ENCODE measurements around the gene WIZ.

The WIZ gene

DNA sequence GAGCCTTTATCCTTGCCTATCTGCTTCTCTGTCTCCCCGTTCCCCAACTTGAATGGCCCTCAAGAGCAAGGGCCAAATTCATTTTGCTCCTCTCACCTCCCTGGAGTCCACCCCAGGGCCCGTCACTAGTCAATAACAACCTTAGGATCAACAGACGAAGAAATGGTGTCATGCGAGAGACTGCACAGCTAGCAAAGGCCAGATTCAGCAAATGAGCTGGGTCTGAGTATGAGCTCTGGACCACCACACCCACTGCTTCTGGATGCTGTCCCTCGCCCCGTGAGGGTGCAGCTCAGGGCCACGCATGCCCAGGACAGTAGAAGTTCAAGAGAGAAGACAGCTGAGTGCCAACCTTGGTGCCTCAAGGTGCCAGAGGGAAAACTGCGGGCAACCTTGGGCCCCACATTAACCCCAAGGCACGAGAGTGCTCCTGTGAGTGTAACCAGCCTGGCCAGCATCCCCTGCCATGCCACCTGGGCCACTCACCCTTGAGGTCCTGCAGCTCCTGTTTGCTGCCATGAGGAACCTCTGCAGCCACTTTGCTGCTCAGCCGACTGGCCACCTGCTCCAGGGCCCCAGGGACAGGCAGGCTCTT is 19.1 kb downstream of the WIZ start:
- Histone ChIP-seq H3K23ac (ENCODE audit: low read length) (peak overlapping the region; percentile 89), H3K56ac (ENCODE audit: low read length) (peak overlapping the region; percentile 15), H3K4me2 (ENCODE audit: low read length) (no peak overlapping the region), H3K27me3 (ENCODE audit: insufficient read depth, low read length, poor library complexity) (no peaks in the 10 kb centered on the region), H2BK15ac (replicated peaks; ENCODE audit: low read depth) (no peak overlapping the region), H4K5ac (ENCODE audit: low read length) (no peak overlapping the region), H2BK5ac (ENCODE audit: low read length) (no peak overlapping the region), H3K9ac (ENCODE audit: low read length) (no peak overlapping the region), H2AK5ac (ENCODE audit: low read length) (no peak overlapping the region), H3K4me3 (ENCODE audit: low read length) (no peak overlapping the region), H3K4me1 (ENCODE audit: control insufficient read depth, low read depth, low read length) (peaks cover 5% of the 10 kb centered on the region), H3K79me2 (ENCODE audit: control insufficient read depth, insufficient read depth, low read length) (peaks cover 25% of the 10 kb centered on the region), H3K79me1 (ENCODE audit: low read length) (peaks cover 17% of the 10 kb centered on the region), H2BK120ac (ENCODE audit: low read depth, low read length) (no peak overlapping the region), H3K36me3 (ENCODE audit: control insufficient read depth, insufficient read depth, low read length) (peaks cover 8% of the 10 kb centered on the region), H4K8ac (ENCODE audit: low read depth, low read length) (no peak overlapping the region), H3K4ac (ENCODE audit: low read depth, low read length) (no peak overlapping the region), H3K27ac (ENCODE audit: low read depth, low read length) (no peak overlapping the region), H3K18ac (ENCODE audit: low read length) (no peak overlapping the region)
- WGBS (ENCODE audit: extremely low coverage, insufficient coverage, low lambda C conversion rate): no CpG with 5 or more reads among the region's 10 CpGs
- no peak for DNase-seq

DNA sequence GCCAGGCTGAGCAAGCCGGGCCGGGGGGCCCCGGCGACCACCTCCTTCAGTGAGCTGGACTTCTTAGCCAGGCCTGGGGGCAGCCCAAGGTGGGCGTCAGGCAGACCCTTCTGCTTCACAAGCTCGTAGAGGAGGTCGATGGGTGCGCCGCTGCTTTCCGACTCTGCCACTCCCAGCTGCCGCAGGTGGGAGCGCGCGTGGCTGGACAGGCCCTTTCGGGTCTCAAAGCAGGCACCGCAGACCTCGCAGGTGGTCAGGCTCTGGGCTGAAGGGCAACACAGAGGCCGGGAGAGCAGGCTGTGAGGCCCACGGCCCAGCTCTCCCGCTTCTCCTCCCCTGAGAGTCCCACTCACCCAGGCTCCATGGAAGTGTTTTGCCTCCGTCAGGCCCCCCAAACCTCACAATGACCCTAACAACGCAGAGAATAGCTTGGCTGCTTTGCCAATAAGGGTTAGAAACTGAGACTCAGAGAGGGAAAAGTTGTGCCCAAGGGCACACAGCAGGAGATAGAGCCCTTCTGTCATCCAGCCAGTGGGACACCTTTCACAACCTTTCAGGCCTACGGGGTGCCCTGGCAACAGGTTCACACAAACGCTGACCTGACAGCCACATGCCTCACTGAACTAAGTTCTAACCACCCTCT is 19.8 kb downstream of the WIZ start:
- Histone ChIP-seq H3K79me2 (ENCODE audit: control insufficient read depth, insufficient read depth, low read length) (peaks cover 25% of the 10 kb centered on the region), H3K4me3 (ENCODE audit: low read length) (no peak overlapping the region), H3K18ac (ENCODE audit: low read length) (no peak overlapping the region), H3K27ac (ENCODE audit: low read depth, low read length) (no peak overlapping the region), H4K5ac (ENCODE audit: low read length) (no peak overlapping the region), H3K56ac (ENCODE audit: low read length) (no peak overlapping the region), H3K27me3 (ENCODE audit: insufficient read depth, low read length, poor library complexity) (no peaks in the 10 kb centered on the region), H3K23ac (ENCODE audit: low read length) (no peak overlapping the region), H3K9ac (ENCODE audit: low read length) (no peak overlapping the region), H4K8ac (ENCODE audit: low read depth, low read length) (no peak overlapping the region), H3K4me1 (ENCODE audit: control insufficient read depth, low read depth, low read length) (peaks cover 5% of the 10 kb centered on the region), H3K4ac (ENCODE audit: low read depth, low read length) (no peak overlapping the region), H2BK120ac (ENCODE audit: low read depth, low read length) (no peak overlapping the region), H2BK5ac (ENCODE audit: low read length) (no peak overlapping the region), H2AK5ac (ENCODE audit: low read length) (no peak overlapping the region), H2BK15ac (replicated peaks; ENCODE audit: low read depth) (no peak overlapping the region), H3K36me3 (ENCODE audit: control insufficient read depth, insufficient read depth, low read length) (peaks cover 10% of the 10 kb centered on the region), H3K4me2 (ENCODE audit: low read length) (no peak overlapping the region), H3K79me1 (ENCODE audit: low read length) (peaks cover 17% of the 10 kb centered on the region)
- WGBS (ENCODE audit: extremely low coverage, insufficient coverage, low lambda C conversion rate): no CpG with 5 or more reads among the region's 24 CpGs
- no peak for DNase-seq

DNA sequence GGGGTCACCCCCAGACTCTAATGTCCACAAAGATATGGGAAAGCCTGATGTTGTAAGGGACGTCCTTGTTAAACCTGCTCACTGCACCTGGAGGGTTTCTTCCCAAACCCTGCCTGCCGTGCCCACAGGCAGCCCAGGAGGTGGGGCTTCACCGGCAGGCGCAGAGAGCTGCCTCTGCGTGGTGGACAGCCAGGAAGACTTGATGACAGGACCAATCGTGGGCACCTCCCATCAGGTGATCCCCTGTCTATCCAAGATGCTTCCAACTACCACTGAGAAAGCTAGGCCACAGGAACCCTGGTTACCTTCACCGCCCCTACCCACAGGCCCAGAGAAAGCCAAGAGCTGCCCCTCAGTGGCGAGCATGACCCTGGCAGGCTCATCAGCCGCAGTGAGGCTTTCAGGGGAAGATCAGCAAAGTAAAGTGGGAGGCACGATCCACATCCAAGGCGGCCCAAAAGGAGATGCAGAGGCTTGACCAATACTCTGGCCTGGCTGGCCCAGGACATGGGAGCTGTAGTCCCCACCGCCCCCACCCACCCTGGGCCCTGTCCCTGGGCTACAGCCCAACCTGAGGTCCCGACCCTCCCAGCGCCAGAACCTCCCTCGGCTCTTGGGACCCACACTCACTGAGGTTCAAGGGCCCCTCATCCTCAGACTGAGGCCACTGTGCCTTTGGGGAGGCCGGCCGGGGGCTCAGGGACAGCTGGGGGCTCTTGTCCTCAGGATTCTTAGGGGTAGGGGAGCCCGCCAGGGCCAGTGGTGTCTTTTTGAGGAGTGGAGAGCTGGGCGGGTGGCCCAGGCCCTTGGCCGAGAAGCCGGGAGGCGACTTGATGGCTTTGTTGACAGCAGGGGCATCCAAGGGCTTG is 20.6 kb downstream of the WIZ start:
- H3K79me1 ChIP-seq (ENCODE audit: low read length): peaks cover 17% of the 10 kb centered on the region
- peaks cover 5% of the 10 kb centered on the region for H3K4me1 ChIP-seq (ENCODE audit: control insufficient read depth, low read depth, low read length)
- no peak overlapping the region for H3K4ac ChIP-seq (ENCODE audit: low read depth, low read length)
- no peak overlapping the region for H3K23ac ChIP-seq (ENCODE audit: low read length)
- no peak overlapping the region for H2BK120ac ChIP-seq (ENCODE audit: low read depth, low read length)
- no peak overlapping the region for H4K8ac ChIP-seq (ENCODE audit: low read depth, low read length)
- H3K56ac ChIP-seq (ENCODE audit: low read length): no peak overlapping the region
- H3K4me3 ChIP-seq (ENCODE audit: low read length): no peak overlapping the region
- H3K79me2 ChIP-seq (ENCODE audit: control insufficient read depth, insufficient read depth, low read length): peaks cover 25% of the 10 kb centered on the region
- H3K9ac ChIP-seq (ENCODE audit: low read length): no peak overlapping the region
- no peak overlapping the region for H3K27ac ChIP-seq (ENCODE audit: low read depth, low read length)
- H2AK5ac ChIP-seq (ENCODE audit: low read length): no peak overlapping the region
- no peak overlapping the region for H2BK5ac ChIP-seq (ENCODE audit: low read length)
- no CpG with 5 or more reads among the region's 22 CpGs for WGBS (ENCODE audit: extremely low coverage, insufficient coverage, low lambda C conversion rate)
- H3K18ac ChIP-seq (ENCODE audit: low read length): no peak overlapping the region
- H2BK15ac ChIP-seq (replicated peaks; ENCODE audit: low read depth): no peak overlapping the region
- H4K5ac ChIP-seq (ENCODE audit: low read length): no peak overlapping the region
- no peaks in the 10 kb centered on the region for H3K27me3 ChIP-seq (ENCODE audit: insufficient read depth, low read length, poor library complexity)
- H3K36me3 ChIP-seq (ENCODE audit: control insufficient read depth, insufficient read depth, low read length): peaks cover 10% of the 10 kb centered on the region
- DNase-seq: no peak
- H3K4me2 ChIP-seq (ENCODE audit: low read length): no peak overlapping the region

DNA sequence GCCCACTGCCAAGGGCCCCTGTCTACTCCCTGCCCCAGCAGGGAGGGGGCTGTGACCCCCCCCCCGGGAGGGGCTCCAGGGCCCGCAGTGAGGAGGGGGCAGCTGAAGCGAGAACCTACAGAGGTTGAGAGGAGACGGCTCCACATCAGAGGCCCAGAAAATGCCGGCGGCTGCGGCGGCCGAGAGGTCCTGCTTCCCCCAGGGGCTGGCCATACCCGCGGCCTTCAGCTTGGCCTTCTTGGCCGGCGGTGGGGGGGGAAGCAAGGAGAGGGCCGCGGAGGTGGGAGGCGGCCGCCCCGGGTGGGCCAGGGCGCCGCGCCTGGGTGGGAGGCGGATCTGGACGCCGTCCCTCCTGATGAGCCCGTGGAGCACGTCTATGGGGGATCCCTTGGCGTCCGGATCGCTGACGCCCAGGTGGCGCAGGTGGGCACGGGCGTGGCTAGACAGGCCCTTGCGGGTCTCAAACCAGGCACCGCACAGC is 21.7 kb downstream of the WIZ start:
- no peak overlapping the region for H3K9ac ChIP-seq (ENCODE audit: low read length)
- peaks cover 25% of the 10 kb centered on the region for H3K79me2 ChIP-seq (ENCODE audit: control insufficient read depth, insufficient read depth, low read length)
- H3K4me1 ChIP-seq (ENCODE audit: control insufficient read depth, low read depth, low read length): peaks cover 5% of the 10 kb centered on the region
- peaks cover 14% of the 10 kb centered on the region for H3K36me3 ChIP-seq (ENCODE audit: control insufficient read depth, insufficient read depth, low read length)
- H3K79me1 ChIP-seq (ENCODE audit: low read length): peaks cover 17% of the 10 kb centered on the region
- no CpG with 5 or more reads among the region's 35 CpGs for WGBS (ENCODE audit: extremely low coverage, insufficient coverage, low lambda C conversion rate)
- H2BK5ac ChIP-seq (ENCODE audit: low read length): no peak overlapping the region
- no peak for DNase-seq
- no peak overlapping the region for H4K5ac ChIP-seq (ENCODE audit: low read length)
- no peak overlapping the region for H2BK15ac ChIP-seq (replicated peaks; ENCODE audit: low read depth)
- no peak overlapping the region for H3K4me3 ChIP-seq (ENCODE audit: low read length)
- H3K18ac ChIP-seq (ENCODE audit: low read length): no peak overlapping the region
- no peak overlapping the region for H3K56ac ChIP-seq (ENCODE audit: low read length)
- H2AK5ac ChIP-seq (ENCODE audit: low read length): no peak overlapping the region
- no peak overlapping the region for H4K8ac ChIP-seq (ENCODE audit: low read depth, low read length)
- H3K27ac ChIP-seq (ENCODE audit: low read depth, low read length): no peak overlapping the region
- no peaks in the 10 kb centered on the region for H3K27me3 ChIP-seq (ENCODE audit: insufficient read depth, low read length, poor library complexity)
- no peak overlapping the region for H3K23ac ChIP-seq (ENCODE audit: low read length)
- H2BK120ac ChIP-seq (ENCODE audit: low read depth, low read length): no peak overlapping the region
- no peak overlapping the region for H3K4me2 ChIP-seq (ENCODE audit: low read length)
- H3K4ac ChIP-seq (ENCODE audit: low read depth, low read length): no peak overlapping the region

DNA sequence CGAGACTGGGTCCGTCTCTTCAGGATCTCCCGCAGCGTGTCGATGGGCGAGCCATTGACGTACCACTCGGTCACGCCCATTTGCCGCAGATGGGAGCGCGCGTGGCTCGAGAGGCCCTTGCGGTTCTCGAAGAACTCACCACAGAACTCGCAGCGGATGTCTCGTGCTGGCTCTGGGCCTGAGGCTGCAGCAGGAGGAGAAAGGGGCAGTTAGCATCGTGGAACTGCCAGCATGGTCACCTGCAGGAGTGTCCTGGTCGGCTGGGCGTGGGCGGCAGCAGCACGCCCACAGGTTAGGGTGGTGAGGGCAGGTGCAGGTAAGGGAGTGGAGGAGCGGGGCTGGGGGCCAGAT is 22.4 kb downstream of the WIZ start:
- Histone ChIP-seq H2BK15ac (replicated peaks; ENCODE audit: low read depth) (no peak overlapping the region), H3K4me3 (ENCODE audit: low read length) (no peak overlapping the region), H3K23ac (ENCODE audit: low read length) (no peak overlapping the region), H3K79me1 (ENCODE audit: low read length) (peaks cover 17% of the 10 kb centered on the region), H3K79me2 (ENCODE audit: control insufficient read depth, insufficient read depth, low read length) (peaks cover 25% of the 10 kb centered on the region), H4K5ac (ENCODE audit: low read length) (no peak overlapping the region), H3K36me3 (ENCODE audit: control insufficient read depth, insufficient read depth, low read length) (peaks cover 16% of the 10 kb centered on the region), H2BK120ac (ENCODE audit: low read depth, low read length) (no peak overlapping the region), H3K4me2 (ENCODE audit: low read length) (no peak overlapping the region), H3K27ac (ENCODE audit: low read depth, low read length) (no peak overlapping the region), H3K27me3 (ENCODE audit: insufficient read depth, low read length, poor library complexity) (no peaks in the 10 kb centered on the region), H3K18ac (ENCODE audit: low read length) (no peak overlapping the region), H2BK5ac (ENCODE audit: low read length) (no peak overlapping the region), H2AK5ac (ENCODE audit: low read length) (no peak overlapping the region), H4K8ac (ENCODE audit: low read depth, low read length) (no peak overlapping the region), H3K9ac (ENCODE audit: low read length) (no peak overlapping the region), H3K4ac (ENCODE audit: low read depth, low read length) (no peak overlapping the region), H3K56ac (ENCODE audit: low read length) (no peak overlapping the region), H3K4me1 (ENCODE audit: control insufficient read depth, low read depth, low read length) (peaks cover 5% of the 10 kb centered on the region)
- no CpG with 5 or more reads among the region's 25 CpGs for WGBS (ENCODE audit: extremely low coverage, insufficient coverage, low lambda C conversion rate)
- no peak for DNase-seq

Data from mesendoderm (in vitro differentiated cells).